Body of pancreas (tissue), 4 donors: ENCODE results near the gene MYCBP2. TPM values are rescaled to one million over a fixed set of nuclear protein-coding genes. Genes with fewer than 3 reads are reported as not detected.

ENCODE experiments used
- ATAC-seq: fragments of 150-250 bp; one replicate; pipeline ENCODE4 v1.9.1; 2016
- DNase-seq, 4 donors: peaks; one replicate each; pipeline ENCODE4 v3.0.0-alpha.2; 2019
- H3K27ac ChIP-seq, 4 donors: fragments of 200-600 bp; sonication (generic); 1 replicate in 3 of 4; 2 replicates in 1 of 4; pipeline versions ENCODE4 v1.5.1 to v1.6.1; 2016 to 2019; ENCODE audit warnings: mild to moderate bottlenecking in 1 of 4, mixed read lengths in 1 of 4, moderate library complexity in 1 of 4
- H3K27me3 ChIP-seq, 2 donors: fragments of 200-600 bp; sonication (generic); one replicate each; pipeline ENCODE4 v1.6.0; 2016; ENCODE audit warnings: mild to moderate bottlenecking in 1 of 2
- H3K36me3 ChIP-seq, 2 donors: fragments of 200-600 bp; sonication (generic); replicated peaks in 1 of 2; 2 replicates each; pipeline ENCODE4 v1.5.1; 2016; ENCODE audit warnings: low read depth in 2 of 2; ENCODE audit not compliant: insufficient read depth in 1 of 2
- H3K4me1 ChIP-seq: fragments of 200-600 bp; sonication (generic); one replicate; pipeline ENCODE4 v1.6.0; 2016
- H3K4me3 ChIP-seq, 2 donors: fragments of 200-600 bp; sonication (generic); 1 replicate in 1 of 2; 2 replicates in 1 of 2; pipeline ENCODE4 v1.5.1; 2016 to 2019
- H3K9me3 ChIP-seq, 3 donors: fragments of 200-600 bp; sonication (generic); 1 replicate in 2 of 3; 2 replicates in 1 of 3; pipeline ENCODE4 v1.5.1; 2016
- POLR2A ChIP-seq, 3 donors: fragments of 450-650 bp; IDR thresholded peaks; one replicate each; pipeline ENCODE4 v1.6.1; 2016; ENCODE audit warnings: antibody characterized with exemption in 3 of 3, mild to moderate bottlenecking in 2 of 3
- WGBS, 2 donors: methylation state at CpG; one replicate each; pipeline ENCODE4 v1.1.5; 2017; 5-methylcytosine and 5-hydroxymethylcytosine counted together
- intact Hi-C: fragments of 100-400 bp; cut with DNase I; formaldehyde crosslinking; loops from one replicate; pipeline ENCODE4 v1.15.1; 2023
- total RNA-seq, 2 donors: library from RNA; depleted of rRNA; stranded (reverse); fragments of >200 nt; gene quantifications; one replicate each; pipeline ENCODE4 v1.1.0, GENCODE V29; 2016
- TF ChIP-seq, protein P1 (sequence below), 7 experiments: fragments of 450-650 bp in 4 of 7; fragments of 200-600 bp in 3 of 7; sonication (generic) in 3 of 7; IDR thresholded peaks; one replicate each; pipeline ENCODE4 v1.5.1; 2016 to 2019; ENCODE audit warnings: antibody characterized with exemption in 7 of 7

Gene MYCBP2
- total RNA-seq, 2 donors from 2014 or later, result 85.9 to 127 TPM

- no peak for TF ChIP-seq POLR2A (IDR thresholded peaks at IDR 0.05)
- TF ChIP-seq, protein P1, sequence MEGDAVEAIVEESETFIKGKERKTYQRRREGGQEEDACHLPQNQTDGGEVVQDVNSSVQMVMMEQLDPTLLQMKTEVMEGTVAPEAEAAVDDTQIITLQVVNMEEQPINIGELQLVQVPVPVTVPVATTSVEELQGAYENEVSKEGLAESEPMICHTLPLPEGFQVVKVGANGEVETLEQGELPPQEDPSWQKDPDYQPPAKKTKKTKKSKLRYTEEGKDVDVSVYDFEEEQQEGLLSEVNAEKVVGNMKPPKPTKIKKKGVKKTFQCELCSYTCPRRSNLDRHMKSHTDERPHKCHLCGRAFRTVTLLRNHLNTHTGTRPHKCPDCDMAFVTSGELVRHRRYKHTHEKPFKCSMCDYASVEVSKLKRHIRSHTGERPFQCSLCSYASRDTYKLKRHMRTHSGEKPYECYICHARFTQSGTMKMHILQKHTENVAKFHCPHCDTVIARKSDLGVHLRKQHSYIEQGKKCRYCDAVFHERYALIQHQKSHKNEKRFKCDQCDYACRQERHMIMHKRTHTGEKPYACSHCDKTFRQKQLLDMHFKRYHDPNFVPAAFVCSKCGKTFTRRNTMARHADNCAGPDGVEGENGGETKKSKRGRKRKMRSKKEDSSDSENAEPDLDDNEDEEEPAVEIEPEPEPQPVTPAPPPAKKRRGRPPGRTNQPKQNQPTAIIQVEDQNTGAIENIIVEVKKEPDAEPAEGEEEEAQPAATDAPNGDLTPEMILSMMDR (IDR thresholded peaks at IDR 0.05), result no peak
- ATAC-seq, result no peak
- H3K36me3 ChIP-seq, result no peaks in the 10 kb centered on the region
- intact Hi-C loops, result no loop called here
- DNase-seq, result no peak
- H3K4me1 ChIP-seq, result no peaks in the 10 kb centered on the region
- WGBS, 2 donors, result 96 to 97% methylated on average over 8 of the region's 8 CpGs
- H3K27ac ChIP-seq, result no peak overlapping the region
- no peaks in the 10 kb centered on the region for H3K9me3 ChIP-seq
- no peaks in the 10 kb centered on the region for H3K27me3 ChIP-seq
- no peak overlapping the region for H3K4me3 ChIP-seq
These were observed 279.1 kb downstream of the MYCBP2 start for GRCh38 chr13:77047649-77048343.

DNA sequence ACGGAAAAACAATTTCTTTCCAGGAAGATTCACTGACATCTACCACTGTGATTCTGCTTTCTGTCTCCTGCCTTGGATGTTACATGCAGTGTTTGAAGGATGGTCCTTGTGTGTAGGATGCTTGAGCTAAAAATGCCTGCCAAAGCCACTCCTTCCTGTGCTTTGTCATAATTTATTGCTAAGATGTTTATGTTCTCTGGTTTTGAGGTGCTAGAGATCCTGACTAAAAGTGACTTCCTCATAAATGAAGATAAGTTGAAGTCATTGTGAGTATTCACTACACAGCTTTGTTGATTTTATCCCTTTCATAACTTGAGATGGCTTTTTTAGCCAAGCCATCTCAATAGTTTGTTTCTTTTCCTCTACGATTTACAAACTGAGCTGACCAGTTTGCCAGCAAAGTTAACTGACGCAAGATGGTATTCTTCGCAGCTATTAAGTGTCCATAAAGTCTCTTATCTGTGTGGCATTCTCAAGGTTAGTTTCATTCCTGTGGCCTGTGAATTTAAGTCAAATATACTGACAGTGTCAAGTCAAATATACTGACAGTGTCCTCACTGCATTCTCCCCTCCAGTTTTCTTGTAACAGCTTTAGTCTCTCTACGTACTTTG, 284.2 kb downstream of the MYCBP2 start:
- H3K27me3 ChIP-seq, result no peaks in the 10 kb centered on the region
- H3K4me3 ChIP-seq, result no peak overlapping the region
- ATAC-seq (no peak), DNase-seq (no peak)
- H3K9me3 ChIP-seq, result no peaks in the 10 kb centered on the region
- no peaks in the 10 kb centered on the region for H3K36me3 ChIP-seq
- WGBS, 2 donors, result 81 to 82% methylated on average over 5 of the region's 5 CpGs
- intact Hi-C loops, result no loop called here
- H3K27ac ChIP-seq, result no peak overlapping the region
- TF ChIP-seq POLR2A (IDR thresholded peaks at IDR 0.05), result no peak
- TF ChIP-seq, protein P1 (IDR thresholded peaks at IDR 0.05), result no peak
- peaks cover 4% of the 10 kb centered on the region for H3K4me1 ChIP-seq

- Histone ChIP-seq H3K9me3 (no peaks in the 10 kb centered on the region), H3K27me3 (no peaks in the 10 kb centered on the region), H3K4me3 (no peak overlapping the region), H3K4me1 (peaks cover 10% of the 10 kb centered on the region), H3K36me3 (no peaks in the 10 kb centered on the region), H3K27ac (no peak overlapping the region)
- DNase-seq (no peak), ATAC-seq (no peak)
- intact Hi-C loops, result no loop called here
- TF ChIP-seq, protein P1 (IDR thresholded peaks at IDR 0.05), result no peak
- TF ChIP-seq POLR2A (IDR thresholded peaks at IDR 0.05), result no peak
- WGBS, 2 donors, result 92 to 96% methylated on average over 8 to 9 of the region's 9 CpGs
These were observed 286.1 kb downstream of the MYCBP2 start for GRCh38 chr13:77040835-77041234.

GRCh38 chr13:77040076-77040475, 286.8 kb downstream of the MYCBP2 start:
- Histone ChIP-seq H3K27me3 (no peaks in the 10 kb centered on the region), H3K4me1 (peaks cover 10% of the 10 kb centered on the region), H3K9me3 (no peaks in the 10 kb centered on the region), H3K4me3 (no peak overlapping the region), H3K36me3 (no peaks in the 10 kb centered on the region), H3K27ac (no peak overlapping the region)
- ATAC-seq (no peak), DNase-seq (peak in 1 of 4 donors; percentile 23)
- intact Hi-C loops, result no loop called here
- 48 to 61% methylated on average over 7 of the region's 7 CpGs for WGBS, 2 donors
- TF ChIP-seq, protein P1 (IDR thresholded peaks at IDR 0.05), result no peak
- no peak for TF ChIP-seq POLR2A (IDR thresholded peaks at IDR 0.05)
